NOMO-1 treated with dmso at 0.1 percent for 144 hours (cell line): Measurements from ENCODE around the gene AGBL5.
"Not testable (repeated sequence)": the region's sequence is repeated elsewhere in the genome, so short reads cannot be mapped to it uniquely, and the experiment has no call there.

Experiments
- DNase-seq: peaks from one replicate; lab custom pipeline; 2025; ENCODE audit not compliant: unreplicated experiment; lab: John Stamatoyannopoulos, UW

Gene AGBL5

GRCh38 chr2:27110603-27111352, 59.3 kb downstream of the AGBL5 start:
- DNase-seq: not testable (repeated sequence)

- not testable (repeated sequence) for DNase-seq
Observed at GRCh38 chr2:27111392-27112078, 60.1 kb downstream of the AGBL5 start.

GRCh38 chr2:27115519-27115918, 64.1 kb downstream of the AGBL5 start:
- DNase-seq: no peak

GRCh38 chr2:27117995-27118524, 66.6 kb downstream of the AGBL5 start:
- no peak for DNase-seq

GRCh38 chr2:27118525-27119329, 67.3 kb downstream of the AGBL5 start, which contains the start of gene CGREF1:
Gene CGREF1 (minus strand): TSS chr2:27119128. CDS start chr2:27104366, 14,762 bp downstream.
- DNase-seq: no peak

GRCh38 chr2:27119330-27119670, 67.8 kb downstream of the AGBL5 start:
- not testable (repeated sequence) for DNase-seq
